MM.1S (cell line): ENCODE measurements around the gene RNU2-63P.

Experiments
- DNase-seq: peaks from one replicate; pipeline ENCODE4 v3.0.0-alpha.2; 2015
- H2AFZ ChIP-seq: fragments of 300-600 bp; sonication (generic); 2 replicates; pipeline ENCODE4 v1.6.0; 2016; ENCODE audit warnings: antibody characterized with exemption, low read length
- H3F3A ChIP-seq: fragments of 300-600 bp; sonication (generic); 2 replicates; pipeline ENCODE4 v1.6.1; 2016; ENCODE audit warnings: mild to moderate bottlenecking, antibody characterized with exemption, low read length, moderate library complexity, mixed read lengths; ENCODE audit not compliant: insufficient read depth
- H3K27ac ChIP-seq: fragments of 300-600 bp; sonication (generic); 2 replicates; pipeline ENCODE4 v1.5.1; 2016; ENCODE audit warnings: mild to moderate bottlenecking, low read length
- H3K27me3 ChIP-seq: fragments of 300-600 bp; sonication (generic); replicated peaks from 2 replicates; pipeline ENCODE4 v1.6.0; 2016; ENCODE audit warnings: low read length; ENCODE audit not compliant: insufficient read depth
- H3K36me3 ChIP-seq: fragments of 300-600 bp; sonication (generic); replicated peaks from 2 replicates; pipeline ENCODE4 v1.6.1; 2016; ENCODE audit warnings: mild to moderate bottlenecking, low read length, mixed read lengths; ENCODE audit not compliant: insufficient read depth
- H3K4me1 ChIP-seq: fragments of 300-600 bp; sonication (generic); 2 replicates; pipeline ENCODE4 v1.6.1; 2016; ENCODE audit warnings: low read length, mixed read lengths
- H3K4me2 ChIP-seq: fragments of 300-600 bp; sonication (generic); 2 replicates; pipeline ENCODE4 v1.6.0; 2016; ENCODE audit warnings: low read depth, low read length
- H3K4me3 ChIP-seq: fragments of 300-600 bp; sonication (generic); 2 replicates; pipeline ENCODE4 v1.5.1; 2016; ENCODE audit warnings: low read length, mixed read lengths
- H3K79me2 ChIP-seq: fragments of 300-600 bp; sonication (generic); 2 replicates; pipeline ENCODE4 v1.6.1; 2016; ENCODE audit warnings: mixed run types, low read length, mixed read lengths
- H3K9ac ChIP-seq: fragments of 300-600 bp; sonication (generic); 2 replicates; pipeline ENCODE4 v1.6.1; 2016; ENCODE audit warnings: low read length, mixed read lengths
- H3K9me2 ChIP-seq: fragments of 300-600 bp; sonication (generic); replicated peaks from 2 replicates; pipeline ENCODE4 v1.6.1; 2016; ENCODE audit warnings: mild to moderate bottlenecking, low read length, mixed read lengths; ENCODE audit not compliant: insufficient read depth
- H3K9me3 ChIP-seq: fragments of 300-600 bp; sonication (generic); replicated peaks from 2 replicates; pipeline ENCODE4 v1.6.1; 2016; ENCODE audit warnings: mild to moderate bottlenecking, low read length, mixed read lengths; ENCODE audit not compliant: insufficient read depth
- H4K20me1 ChIP-seq: fragments of 300-600 bp; sonication (generic); 2 replicates; pipeline ENCODE4 v1.6.1; 2016; ENCODE audit warnings: mild to moderate bottlenecking, low read length, moderate library complexity, mixed read lengths; ENCODE audit not compliant: insufficient read depth
- EZH2 ChIP-seq: fragments of 300-600 bp; sonication (generic); optimal IDR thresholded peaks from 2 replicates; pipeline ENCODE3; 2017; ENCODE audit warnings: low read depth, mild to moderate bottlenecking, antibody characterized with exemption, low read length, mixed read lengths
- EZH2phosphoT487 ChIP-seq: fragments of 300-600 bp; sonication (generic); IDR thresholded peaks from 2 replicates; pipeline ENCODE4 v1.6.1; 2018; ENCODE audit warnings: antibody characterized with exemption, low read length
- TF ChIP-seq, protein P1 (sequence below): fragments of 300-600 bp; sonication (generic); IDR thresholded peaks from 2 replicates; pipeline ENCODE4 v1.5.1; 2016; ENCODE audit warnings: antibody characterized with exemption, low read length, mixed read lengths

The RNU2-63P gene

DNA sequence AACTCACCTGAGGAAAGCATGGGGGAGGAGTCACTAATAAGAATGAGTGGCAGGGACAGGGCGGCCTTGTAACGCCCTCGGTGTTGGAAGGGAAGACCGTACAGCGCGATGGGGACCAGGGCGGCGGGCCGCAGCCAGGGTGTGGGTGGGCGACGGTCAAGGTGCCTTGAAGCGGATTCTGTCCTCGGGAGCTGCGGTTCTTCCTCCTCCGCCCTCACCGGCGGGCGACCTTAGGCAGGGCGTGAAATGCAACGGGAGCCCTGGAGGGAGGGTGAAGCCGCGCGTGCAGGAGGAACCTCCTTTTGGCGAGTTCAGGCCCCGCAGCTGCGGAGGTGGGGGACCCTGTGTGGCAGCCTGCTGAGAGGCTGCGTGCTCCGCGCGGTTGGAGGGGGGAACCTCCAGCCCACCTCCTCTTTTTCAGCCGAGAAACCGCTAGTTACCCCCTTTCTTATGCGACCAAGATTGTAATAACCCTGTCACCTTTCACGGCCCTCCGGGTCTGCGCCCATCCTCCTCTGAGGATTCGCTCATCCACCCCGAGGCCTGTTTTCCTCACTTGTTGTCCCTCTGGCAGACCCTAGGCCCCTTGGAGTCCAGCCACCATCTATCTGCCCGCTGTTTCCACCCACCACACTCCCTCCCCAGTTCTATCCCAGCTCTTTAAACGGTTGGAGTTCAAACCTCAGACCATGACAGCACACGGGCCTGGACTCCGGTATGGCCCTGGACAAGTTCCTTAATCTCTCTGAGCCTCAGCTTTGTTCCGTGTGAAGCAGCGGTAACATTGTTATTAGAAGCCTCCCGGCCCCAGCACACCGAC is 823 bp upstream of the RNU2-63P start:
- TF ChIP-seq EZH2, result no peak
- no peak for TF ChIP-seq EZH2phosphoT487
- TF ChIP-seq, protein P1, sequence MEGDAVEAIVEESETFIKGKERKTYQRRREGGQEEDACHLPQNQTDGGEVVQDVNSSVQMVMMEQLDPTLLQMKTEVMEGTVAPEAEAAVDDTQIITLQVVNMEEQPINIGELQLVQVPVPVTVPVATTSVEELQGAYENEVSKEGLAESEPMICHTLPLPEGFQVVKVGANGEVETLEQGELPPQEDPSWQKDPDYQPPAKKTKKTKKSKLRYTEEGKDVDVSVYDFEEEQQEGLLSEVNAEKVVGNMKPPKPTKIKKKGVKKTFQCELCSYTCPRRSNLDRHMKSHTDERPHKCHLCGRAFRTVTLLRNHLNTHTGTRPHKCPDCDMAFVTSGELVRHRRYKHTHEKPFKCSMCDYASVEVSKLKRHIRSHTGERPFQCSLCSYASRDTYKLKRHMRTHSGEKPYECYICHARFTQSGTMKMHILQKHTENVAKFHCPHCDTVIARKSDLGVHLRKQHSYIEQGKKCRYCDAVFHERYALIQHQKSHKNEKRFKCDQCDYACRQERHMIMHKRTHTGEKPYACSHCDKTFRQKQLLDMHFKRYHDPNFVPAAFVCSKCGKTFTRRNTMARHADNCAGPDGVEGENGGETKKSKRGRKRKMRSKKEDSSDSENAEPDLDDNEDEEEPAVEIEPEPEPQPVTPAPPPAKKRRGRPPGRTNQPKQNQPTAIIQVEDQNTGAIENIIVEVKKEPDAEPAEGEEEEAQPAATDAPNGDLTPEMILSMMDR, result no peak
- H3K79me2 ChIP-seq, result no peaks in the 10 kb centered on the region
- H3K36me3 ChIP-seq, result no peaks in the 10 kb centered on the region
- H3K4me2 ChIP-seq, result peak overlapping the region; percentile 85
- peak overlapping the region; percentile 51; the same call in 1 of the 2 replicates for H3K27ac ChIP-seq
- H2AFZ ChIP-seq, result peak overlapping the region; percentile 91
- peaks cover 3% of the 10 kb centered on the region; the same call in 1 of the 2 replicates for H3F3A ChIP-seq
- H3K27me3 ChIP-seq, result no peaks in the 10 kb centered on the region
- DNase-seq, result peak; percentile 66
- H3K4me1 ChIP-seq, result no peaks in the 10 kb centered on the region
- peak overlapping the region; percentile 80 for H3K9ac ChIP-seq
- no peaks in the 10 kb centered on the region for H3K9me2 ChIP-seq
- H3K4me3 ChIP-seq, result peak overlapping the region; percentile 81
- H4K20me1 ChIP-seq, result no peaks in the 10 kb centered on the region
- H3K9me3 ChIP-seq, result no peaks in the 10 kb centered on the region

DNA sequence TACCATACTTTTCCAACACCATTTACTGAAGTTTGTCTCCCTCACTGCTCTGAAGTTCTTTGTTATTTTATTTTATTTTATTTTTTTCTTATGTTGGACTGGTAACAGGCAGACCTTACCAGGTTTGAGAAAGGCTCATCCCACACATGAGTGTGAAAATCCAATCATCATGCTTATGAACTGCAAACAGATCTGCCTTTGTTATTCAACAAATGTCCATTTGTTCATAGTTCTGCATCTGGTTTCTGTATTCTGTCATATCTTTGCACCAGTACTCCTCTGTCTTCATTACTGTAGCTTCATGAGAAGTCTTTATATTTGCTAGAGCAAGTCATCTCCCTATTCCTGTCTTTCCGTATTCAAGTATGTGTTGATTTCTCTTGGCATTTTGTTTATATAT is 5.3 kb downstream of the RNU2-63P start:
- Histone ChIP-seq H3K27me3 (no peaks in the 10 kb centered on the region), H3F3A (no peaks in the 10 kb centered on the region), H2AFZ (no peak overlapping the region), H4K20me1 (no peaks in the 10 kb centered on the region), H3K4me1 (no peaks in the 10 kb centered on the region), H3K9ac (no peak overlapping the region), H3K36me3 (no peaks in the 10 kb centered on the region), H3K9me2 (no peaks in the 10 kb centered on the region), H3K4me3 (no peak overlapping the region), H3K9me3 (no peaks in the 10 kb centered on the region), H3K79me2 (no peaks in the 10 kb centered on the region), H3K27ac (no peak overlapping the region), H3K4me2 (no peak overlapping the region)
- TF ChIP-seq EZH2phosphoT487 (no peak), EZH2 (no peak)
- TF ChIP-seq, protein P1, result no peak
- DNase-seq, result no peak

DNA sequence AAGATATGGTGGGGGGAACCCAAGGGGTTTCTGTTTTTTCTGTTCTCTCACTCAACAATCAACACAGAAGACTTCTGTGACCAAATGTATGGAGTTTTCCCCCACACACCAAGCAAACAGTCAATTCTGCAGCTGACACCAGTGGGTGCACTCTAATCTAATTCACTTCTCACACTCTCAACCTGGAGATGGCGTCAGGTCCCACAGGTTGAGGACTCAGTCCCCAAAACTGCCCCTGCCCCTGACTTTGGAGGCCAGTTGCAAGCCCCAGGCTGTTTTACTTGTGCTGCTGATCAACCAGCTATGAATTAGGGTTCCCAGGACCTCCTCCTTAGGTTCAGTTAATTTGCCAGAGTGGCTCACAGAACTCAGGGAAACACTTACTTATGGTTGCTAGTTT is 6.2 kb downstream of the RNU2-63P start:
- Histone ChIP-seq H3K9me2 (no peaks in the 10 kb centered on the region), H2AFZ (no peak overlapping the region), H4K20me1 (no peaks in the 10 kb centered on the region), H3K27me3 (no peaks in the 10 kb centered on the region), H3K9ac (no peak overlapping the region), H3K36me3 (no peaks in the 10 kb centered on the region), H3K9me3 (no peaks in the 10 kb centered on the region), H3K27ac (no peak overlapping the region), H3F3A (no peaks in the 10 kb centered on the region), H3K4me2 (no peak overlapping the region), H3K4me1 (no peaks in the 10 kb centered on the region), H3K79me2 (no peaks in the 10 kb centered on the region), H3K4me3 (no peak overlapping the region)
- TF ChIP-seq, protein P1, result no peak
- TF ChIP-seq EZH2, result no peak
- no peak for TF ChIP-seq EZH2phosphoT487
- DNase-seq, result no peak
